Measurements from ENCODE around the gene GNAI1.
"Not testable (repeated sequence)": the region's sequence is repeated elsewhere in the genome, so short reads cannot be mapped to it uniquely, and the experiment has no call there.

GNAI1 gene

DNA sequence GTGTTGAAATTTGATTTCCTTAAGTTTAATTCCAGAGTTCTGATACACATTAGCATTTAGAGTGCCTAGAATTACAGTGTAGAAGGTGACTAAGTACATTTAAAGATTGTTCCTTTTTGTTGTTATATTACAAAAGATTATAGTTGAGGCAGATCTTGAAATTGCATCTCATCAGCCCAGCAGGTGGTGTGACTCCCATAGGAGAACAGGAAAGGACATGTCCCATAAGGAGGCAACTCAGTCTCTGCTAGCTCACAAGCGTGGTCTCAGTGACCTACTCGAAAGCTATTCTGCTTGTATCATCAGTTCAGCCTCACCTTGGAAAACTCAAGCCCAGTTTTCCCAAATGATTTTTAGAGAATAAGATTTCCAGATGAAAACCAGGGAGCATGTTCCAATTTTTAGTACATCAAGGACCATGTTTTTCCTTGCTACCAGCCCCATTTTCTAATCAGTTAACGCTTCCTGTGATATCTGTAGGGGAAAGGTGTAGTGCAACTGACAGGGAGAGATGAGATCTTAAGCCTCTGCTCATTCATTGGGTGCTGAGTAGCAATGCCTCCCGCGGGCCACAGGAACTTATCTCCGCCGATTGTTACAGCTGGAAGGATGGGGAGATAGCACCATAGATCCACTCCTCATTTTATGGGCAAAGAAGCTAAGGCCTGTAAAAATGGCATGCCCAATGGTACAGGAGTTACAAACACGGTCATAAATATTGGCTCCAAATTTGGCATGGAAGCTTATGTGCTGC is 1.1 kb upstream of the GNAI1 start:
- no peak for DNase-seq

DNA sequence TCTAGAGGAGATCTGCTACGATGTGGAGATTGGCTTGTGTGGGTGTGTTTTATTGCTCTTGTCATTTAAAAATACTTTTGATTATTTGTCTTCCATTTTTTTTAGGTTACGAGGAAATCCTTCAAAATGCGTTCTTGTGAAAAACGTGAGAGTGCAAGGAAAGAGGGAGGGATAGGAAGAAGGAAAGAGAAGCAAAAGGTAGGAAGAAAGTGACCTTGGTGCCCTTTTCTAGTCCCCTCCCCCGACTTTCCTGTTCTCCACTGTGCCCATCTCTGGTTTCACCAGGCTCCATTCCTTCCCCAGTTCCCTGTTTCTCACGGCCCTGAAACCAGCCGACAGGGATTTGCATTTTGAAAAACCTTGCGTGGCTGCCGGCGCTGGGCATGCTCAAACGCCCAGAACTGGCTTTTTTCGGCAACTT is 506 bp upstream of the GNAI1 start:
- DNase-seq: no peak

DNA sequence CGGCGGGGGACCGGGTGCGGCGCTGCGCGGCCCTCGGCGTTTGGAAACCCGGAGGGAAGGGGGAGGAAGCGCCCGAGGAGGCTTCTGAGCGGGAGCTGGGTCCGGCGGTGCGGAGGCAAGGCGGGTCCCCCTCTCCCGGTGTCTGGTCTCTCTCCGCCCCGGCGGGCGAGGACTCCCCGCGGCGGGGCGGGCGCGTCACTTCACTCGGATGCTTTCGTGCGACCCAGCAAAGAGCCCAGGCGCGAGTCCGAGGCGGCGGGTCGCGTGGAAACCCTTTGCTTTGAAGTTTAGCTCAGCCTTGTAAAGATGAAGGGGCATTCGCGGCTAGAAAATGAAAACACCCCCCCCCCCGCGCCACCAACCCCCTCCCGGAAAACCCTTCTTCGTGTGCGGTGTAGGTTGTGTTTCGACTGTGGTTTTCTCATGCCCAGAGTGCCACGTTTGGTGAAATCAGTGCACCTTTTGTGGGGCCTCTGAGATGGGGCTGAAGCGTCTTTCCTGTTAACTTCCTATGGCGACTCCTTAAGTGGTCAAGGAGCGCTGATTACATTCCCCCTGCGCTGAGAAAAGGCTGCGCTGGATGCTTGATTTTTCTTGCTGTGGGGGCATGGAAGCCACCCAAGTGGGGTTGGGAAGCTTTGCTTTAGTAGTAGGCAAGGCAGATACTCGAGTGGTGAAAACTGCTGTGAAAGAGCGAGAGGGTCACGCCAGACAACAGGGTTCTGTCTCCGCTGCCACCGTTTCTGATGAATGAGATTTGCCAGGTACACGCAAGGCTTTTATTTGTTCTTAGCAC is 876 bp downstream of the GNAI1 start:
- peak; percentile 82 for DNase-seq

DNA sequence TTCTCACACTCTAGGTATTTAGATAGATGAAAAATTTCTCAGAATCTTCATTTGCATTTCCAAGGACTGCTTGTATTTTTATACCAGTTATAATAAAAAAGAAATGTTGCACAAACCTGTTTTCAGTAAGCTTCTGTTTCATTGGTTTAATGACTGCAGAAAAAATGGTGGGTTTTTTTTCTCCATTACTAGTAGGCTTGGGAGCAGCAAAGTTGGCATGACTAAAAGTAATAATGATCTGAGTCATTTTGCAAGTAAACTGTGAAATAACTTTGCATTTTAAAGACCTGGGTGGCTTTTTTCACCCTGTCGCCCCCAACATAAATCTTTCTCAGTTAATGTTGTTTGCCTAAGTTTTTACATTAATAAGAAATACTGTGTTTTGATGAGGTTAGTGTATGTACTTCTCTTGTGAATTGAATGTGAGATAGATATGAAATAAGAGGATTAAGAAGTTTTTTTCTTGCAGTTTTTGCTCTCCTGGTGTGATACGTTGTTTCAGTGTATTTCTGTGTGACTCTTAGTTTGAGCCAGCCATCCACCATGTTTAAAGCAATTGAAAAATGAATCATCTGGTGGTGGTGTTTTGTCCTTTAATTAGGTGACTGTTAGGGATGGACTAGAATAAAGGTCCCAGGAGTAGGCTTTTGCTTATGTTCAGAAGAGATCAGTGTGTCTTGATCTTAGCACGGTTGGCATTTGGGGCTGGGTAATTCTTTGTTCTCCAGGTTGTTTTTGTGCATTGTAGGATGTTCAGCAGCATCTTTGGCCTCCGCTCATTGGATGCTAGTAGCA is 1.8 kb downstream of the GNAI1 start:
- DNase-seq: peak; percentile 67

DNA sequence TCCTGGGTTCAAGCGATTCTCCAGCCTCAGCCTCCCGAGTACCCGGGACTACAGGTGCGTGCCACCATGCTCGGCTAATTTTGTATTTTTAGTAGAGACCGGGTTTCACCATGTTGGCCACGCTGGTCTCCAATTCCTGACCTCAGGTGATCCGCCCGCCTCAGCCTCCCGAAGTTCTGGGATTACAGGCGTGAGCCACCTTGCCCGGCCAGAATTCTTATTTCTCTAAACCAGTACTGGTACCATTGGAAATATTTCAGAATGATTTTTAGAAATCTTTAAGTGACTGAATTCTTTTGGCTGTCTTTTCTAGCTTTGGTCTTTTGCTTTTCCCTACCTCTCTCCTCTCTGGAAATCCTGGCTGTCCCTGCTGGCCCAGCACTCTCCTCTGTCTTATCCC is 2.8 kb downstream of the GNAI1 start:
- DNase-seq: no peak

DNA sequence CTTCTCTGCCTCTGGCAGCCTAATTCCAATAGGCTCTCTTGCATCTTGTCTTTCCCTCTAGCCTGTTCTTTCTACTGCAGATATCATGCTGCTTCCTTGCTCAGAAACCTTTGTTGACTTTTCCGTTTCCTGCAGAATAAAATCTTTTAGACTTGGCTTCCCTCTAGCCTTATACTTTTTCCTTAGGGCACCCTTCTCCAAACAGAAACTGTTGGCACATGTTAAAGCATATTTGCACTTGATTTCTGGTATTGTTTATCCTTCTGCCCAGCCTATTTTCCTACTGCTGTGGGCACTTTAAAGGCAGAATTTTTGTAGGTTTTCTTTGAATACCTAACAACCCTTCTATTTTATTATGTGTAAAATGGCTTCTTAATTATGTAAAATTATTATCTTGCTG is 4.6 kb downstream of the GNAI1 start:
- no peak for DNase-seq

DNA sequence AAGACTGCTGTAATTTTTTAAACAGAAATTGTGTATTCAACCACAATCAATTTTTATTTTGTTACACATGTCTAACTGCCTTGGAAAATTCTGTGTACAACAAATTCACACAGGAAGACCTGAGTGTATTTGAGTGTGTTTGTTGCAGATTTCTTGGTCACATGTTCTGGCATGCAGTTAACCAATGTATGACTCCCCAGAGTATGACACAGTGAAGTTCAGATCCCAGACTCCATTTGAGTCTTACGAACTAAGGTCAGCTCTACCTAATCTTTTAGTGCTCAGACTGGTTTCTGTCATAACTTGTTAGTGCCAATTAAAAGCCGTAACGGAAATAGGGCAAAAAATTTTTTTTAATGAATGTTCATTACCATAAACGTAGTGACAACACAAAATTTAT is 5.8 kb downstream of the GNAI1 start:
- DNase-seq: no peak

DNA sequence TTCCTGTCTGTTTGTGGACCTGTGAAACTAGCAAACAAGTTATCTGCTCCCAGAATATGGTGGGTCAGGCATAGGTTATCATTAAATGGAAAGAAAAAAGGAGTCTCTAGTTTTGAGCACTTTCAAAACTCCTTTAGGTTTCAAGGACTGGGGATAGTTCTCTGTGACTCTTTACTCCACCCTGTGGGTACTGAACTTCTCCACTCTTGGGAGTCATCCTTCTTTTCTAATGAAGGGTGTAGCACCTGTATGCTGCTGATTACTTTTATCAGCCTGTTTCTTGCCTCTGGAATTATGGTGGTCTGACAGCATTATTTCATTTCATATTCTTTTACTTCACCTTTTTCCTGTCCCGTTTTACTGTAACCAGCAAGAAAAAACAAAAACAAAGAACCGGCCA is 6.7 kb downstream of the GNAI1 start:
- no peak for DNase-seq

DNA sequence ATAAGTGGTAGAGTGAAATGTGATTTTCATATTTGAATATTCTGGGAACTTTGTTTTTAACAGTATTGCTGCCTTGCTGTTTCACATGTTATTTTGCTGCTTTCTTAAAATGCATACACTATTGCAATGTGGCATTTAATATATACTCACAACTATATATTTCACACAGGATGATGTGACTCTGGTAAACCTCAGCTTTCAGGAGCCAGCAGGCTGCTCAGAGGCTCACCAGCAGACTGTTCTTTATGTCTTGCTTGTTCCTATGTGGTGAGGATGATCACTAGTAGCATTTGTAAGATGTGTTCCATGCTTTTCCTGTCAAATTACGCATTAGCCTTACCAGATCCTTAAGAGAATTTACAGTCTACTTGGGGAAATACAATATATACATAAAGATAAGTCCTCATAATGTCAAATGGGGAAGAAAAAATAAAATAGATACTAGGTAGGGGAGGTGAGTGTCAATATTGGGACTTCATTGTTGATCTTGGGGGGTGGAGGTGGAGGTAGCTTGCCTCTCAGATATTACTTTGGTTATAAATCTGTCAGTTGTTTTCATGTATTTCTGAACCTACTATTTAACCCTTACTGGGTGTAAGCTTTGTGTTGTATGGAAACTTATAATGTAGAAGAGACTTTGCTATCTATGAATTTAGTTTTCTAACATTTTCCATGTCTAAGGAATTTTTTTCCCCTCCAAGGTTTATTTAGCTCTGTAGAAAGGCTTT is 8.4 kb downstream of the GNAI1 start:
- DNase-seq: no peak

DNA sequence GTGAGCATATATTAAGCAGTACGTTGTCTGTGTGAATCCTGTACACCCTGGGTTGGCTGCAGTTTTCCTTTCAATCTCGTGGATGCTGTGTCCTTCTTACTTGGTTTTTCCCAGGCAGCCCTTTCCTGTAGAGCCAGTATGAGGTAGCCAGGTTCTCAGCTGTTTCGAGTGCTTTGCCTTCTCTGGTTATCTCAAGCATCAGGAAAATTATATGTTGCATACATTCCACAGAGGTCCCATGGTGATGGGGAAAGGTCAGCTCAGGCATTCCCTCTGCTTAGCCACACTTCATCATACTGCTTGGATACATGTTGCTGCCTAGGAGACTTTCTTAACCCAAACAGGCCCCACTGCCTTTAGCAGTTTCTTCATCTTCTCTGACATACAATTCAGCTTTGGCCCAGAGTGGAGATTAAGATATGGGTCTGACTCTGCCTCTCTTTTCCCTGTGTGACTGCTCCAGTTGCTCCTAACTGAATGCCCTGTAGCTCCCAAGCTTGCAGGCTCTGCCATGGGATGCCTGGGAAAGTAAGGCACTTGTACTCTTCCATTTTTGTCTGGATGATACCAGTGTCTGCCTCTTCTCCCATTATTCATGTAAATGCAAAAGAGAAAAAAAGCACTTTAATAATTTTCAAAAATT is 11.3 kb downstream of the GNAI1 start:
- peak; percentile 40 for DNase-seq

DNA sequence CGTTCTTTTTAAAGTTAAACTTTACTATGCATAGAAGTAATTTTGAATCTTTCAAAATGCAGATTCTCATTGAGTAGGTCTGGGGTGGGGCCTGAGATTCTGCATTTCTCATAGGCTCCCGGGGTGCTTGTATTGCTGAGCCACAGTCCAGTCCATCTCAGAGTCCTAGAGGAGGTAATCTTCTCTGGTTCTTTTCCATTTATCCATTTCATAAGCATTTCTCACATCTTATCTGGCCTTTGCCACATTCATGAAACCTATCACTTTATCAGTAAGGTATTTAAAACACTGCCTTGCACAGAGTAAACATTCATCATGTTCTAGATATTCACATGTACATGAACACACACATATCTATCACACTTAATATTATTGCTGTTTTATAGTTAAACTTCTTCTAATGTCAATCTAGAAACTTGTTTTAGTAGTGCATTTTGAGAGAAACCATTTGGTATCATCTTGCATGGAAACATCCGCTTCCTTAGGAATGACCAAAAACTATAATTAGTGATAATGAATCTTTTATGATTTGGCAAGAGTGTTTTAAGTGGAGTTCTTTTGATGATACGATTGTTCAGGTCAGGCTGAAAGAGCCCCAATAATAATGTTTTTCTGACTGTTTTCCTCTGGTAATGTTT is 12.0 kb downstream of the GNAI1 start:
- no peak for DNase-seq

DNA sequence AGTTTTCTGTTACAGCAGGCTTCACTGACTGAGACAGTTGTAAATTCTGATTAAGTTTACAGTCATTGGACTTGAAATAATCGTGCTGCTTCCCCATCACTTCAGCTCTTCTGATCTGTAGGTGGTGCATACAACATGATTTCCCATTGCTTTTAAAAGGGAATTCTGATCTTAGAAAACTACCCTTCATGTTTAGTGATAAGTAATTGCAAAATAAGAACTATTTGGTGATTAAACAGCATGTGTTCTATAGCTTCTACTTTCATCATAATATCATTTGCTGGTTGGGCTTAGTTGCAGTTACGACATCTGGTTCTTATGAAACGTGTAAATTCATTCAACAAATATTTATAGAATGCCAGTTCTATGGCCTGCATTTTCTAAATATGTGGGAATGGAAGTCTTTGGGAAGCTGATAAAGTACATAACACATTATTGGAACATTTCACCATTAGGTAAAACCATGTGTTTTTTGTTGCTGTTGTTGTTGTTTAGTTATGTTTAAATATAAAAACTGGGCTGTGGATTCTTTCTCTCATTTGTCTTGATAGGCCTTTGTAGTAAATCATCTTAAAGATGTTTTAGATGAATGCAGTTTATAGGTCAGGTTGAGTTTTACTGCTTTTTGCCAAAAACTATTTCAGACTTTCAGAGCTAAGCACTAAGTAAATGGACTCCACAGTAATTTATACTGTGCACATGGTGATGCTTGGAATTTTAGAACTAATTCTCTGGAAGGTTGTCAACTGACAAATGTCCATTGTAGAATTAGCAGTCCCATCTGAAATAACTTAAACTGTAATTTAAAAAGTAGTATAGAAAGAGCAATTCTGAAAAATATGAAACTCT is 13.1 kb downstream of the GNAI1 start:
- DNase-seq: no peak

DNA sequence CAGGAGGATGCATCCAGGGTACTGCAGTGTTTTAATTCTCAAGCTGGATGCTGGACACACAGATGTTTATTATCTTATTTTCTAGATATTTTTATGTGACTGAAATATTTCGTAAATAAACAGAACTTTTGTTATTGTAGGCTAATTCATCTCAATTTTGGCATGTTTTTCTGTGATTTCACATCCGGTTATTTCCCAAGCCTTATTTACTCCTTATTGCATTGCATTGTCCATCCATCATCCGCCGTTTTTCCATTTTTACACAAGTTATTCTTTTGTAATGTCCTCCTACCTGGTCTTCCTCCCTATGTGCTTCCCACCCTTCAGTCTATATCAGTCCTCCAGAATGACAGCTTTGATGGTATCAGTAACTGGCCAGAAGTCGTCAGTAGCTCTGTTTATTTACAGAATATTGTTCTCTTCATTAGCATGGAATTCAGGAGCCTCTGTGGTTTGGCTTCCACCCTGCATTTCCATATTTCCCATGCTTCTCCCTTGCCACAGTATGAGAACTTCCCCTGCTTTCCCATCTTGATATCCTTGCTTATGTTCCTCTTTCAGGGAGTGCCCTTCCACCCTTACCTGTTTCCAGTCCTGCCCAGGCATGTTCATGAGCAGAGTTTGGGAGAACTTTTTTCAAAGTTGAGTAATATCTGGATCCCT is 16.1 kb downstream of the GNAI1 start:
- DNase-seq: no peak

DNA sequence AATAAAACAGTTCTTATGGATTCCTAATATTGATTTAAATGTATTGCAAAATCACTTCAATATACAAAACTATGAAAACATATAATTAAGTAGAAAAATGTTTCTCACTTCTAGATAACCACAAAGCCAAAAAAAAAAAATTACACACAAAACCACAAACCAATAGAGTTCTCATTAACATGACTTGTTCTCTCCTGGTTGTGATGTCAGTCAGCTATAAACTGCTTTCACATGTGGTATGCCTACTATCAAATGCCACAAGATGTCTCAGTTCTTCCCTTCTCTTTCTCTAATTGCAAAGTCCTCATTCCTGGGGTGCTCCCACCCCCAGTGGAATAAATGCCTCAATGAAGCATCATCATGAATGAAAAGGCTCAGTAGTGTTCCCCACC is 16.6 kb downstream of the GNAI1 start:
- DNase-seq: no peak

DNA sequence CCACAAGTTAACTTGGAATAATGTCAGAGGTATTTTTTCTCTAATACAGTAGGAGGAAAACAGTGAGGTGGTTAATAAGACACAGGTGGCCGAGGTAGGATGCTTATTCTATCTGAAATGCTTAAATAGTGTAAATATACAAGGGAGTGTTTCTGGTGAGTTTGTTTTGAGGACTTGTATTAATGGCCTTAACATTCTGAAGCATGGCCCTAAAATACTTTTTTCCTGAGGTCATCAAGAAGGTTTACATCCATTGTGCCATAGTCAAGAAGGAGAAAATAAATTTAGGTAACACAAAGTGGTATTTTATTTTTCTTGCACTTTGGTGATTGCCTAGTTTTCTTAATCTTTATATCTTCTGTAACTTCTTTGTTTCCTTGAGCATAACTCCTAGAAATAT is 18.8 kb downstream of the GNAI1 start:
- DNase-seq: no peak

DNA sequence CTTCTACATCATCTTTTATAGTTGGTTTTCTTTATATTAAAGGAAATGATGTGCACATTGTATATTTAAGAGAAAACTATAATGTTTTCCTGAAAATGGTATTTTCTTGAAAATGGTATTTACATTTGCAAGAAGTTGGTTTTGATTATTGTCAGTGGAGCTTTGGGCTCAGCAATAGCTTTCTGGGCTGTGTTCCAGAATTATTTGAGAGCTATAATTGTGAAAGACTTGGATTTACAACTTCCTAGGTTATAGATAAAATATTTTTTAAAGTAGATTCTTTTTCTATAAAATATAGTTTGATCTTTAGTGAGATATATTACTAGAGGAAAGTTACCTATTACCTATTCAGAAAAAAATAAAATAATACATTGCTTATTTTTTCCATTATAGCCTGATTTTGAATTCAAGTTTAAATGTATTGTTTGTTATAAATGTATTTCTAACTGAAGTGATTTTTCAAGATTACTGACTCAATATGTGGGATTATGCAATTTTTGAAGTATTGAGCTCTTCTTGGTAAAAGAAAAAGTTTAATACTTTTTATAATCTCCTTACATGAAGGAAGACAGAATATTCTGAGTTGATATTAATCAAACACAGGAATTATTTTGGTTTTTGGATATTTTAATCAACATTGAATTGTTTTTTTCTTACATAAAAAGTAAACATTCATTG is 20.2 kb downstream of the GNAI1 start:
- no peak for DNase-seq

DNA sequence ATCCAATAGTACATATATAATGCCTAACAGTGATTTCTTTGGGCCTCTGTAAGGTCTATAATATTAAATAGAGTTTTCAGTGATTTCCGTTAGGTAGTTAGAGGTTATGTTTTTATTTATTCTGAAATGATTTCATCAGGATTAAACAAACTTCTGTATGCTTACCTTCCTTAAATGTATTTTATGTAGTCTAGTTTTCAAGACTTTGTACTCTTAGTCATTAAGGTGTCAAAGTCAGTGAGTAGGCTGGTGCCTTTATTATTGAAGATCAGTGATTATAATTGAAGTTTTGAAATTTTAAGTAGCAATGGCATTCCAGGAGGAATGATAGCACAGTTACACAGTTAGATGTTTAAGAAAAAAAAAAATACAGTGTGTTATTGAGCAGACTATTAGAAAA is 20.7 kb downstream of the GNAI1 start:
- DNase-seq: no peak

DNA sequence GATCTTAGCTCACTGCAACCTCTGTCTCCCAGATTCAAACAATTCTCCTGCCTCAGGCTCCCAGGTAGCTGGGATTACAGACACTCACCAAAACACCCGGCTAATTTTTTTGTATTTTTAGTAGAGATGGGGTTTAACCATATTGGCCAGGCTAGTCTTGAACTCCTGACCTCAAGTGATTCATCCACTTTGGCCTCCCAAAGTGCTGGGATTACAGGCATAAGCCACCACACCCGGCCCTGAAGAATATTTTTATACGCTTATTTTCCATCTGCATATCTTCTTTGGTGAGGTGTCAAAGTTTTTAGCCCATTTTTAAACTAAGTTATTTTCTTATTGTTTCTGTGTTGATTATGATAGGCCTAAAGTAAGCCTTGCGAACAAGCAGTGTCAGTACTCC is 23.1 kb downstream of the GNAI1 start:
- not testable (repeated sequence) for DNase-seq

DNA sequence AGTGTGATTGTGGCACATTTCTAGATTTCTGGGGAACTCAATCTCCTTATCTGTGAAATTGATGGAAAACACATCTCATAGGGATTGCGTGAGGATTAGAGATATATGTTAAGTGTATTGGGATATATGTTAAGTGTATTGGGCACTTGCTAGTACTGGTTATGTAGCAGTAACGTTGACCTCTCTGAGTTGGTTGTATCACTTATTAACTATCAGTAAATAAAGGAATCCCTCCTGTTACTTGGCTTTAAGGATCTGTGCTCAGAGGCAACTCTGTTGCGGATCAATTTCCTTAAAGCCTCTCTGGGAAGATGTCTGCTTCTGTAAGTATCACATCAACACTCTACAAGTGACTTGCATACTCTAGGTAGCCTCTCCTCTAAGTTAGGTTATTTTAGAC is 25.2 kb downstream of the GNAI1 start:
- DNase-seq: no peak

DNA sequence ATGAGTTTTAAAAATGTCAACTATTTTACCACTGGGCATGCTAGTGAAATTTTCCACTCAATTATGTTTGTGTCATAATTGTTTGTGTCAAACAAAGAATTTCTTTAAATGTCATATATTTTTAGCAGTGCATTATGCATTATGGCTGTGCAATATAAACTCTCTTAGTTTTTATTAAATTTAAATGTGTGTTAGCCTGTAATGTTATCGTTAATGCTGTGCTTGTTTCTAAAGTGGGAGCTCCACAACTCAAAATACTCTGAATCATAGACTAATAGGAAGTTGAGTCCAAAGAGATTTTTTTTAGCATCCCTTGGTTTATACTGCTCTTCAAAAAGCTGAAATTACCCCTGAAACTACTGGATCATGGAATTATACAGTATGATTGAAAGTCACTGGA is 26.8 kb downstream of the GNAI1 start:
- DNase-seq: no peak

All from eye (tissue), 1 donor.